Astrocyte (in vitro differentiated cells and primary cell): Measurements from ENCODE around the gene MICALL2. TPM values are rescaled to one million over a fixed set of nuclear protein-coding genes. Genes with fewer than 3 reads are reported as not detected.
A peak's percentile ranks its signal among the peaks of the same experiment; 100 is the strongest.

ENCODE experiments used
- DNase-seq: peaks from one replicate; pipeline ENCODE4 v3.0.0-alpha.2; 2010; ENCODE audit warnings: low read depth
- FAIRE-seq: peaks from 2 replicates; lab custom pipeline; 2011; peaks lifted over from hg19 to GRCh38; lab: Jason Lieb, UNC
- H2AFZ ChIP-seq: 2 replicates; pipeline ENCODE4 v1.6.0; 2012; ENCODE audit warnings: low read depth, low read length, inconsistent platforms
- H3K27ac ChIP-seq: 2 replicates; pipeline ENCODE4 v1.5.1; 2011; ENCODE audit warnings: low read depth, low read length, inconsistent platforms
- H3K27me3 ChIP-seq: 2 replicates; pipeline ENCODE4 v1.6.0; 2011; ENCODE audit warnings: low read length, inconsistent platforms; ENCODE audit not compliant: insufficient read depth
- H3K36me3 ChIP-seq: 2 replicates; pipeline ENCODE4 v1.5.1; 2011; ENCODE audit warnings: low read length, inconsistent platforms; ENCODE audit not compliant: insufficient read depth
- H3K4me1 ChIP-seq: 2 replicates; pipeline ENCODE4 v1.5.1; 2011; ENCODE audit warnings: low read length, inconsistent platforms; ENCODE audit not compliant: insufficient read depth
- H3K4me2 ChIP-seq: 2 replicates; pipeline ENCODE4 v1.6.0; 2012; ENCODE audit warnings: low read length, inconsistent platforms
- H3K4me3 ChIP-seq: 2 replicates; pipeline ENCODE4 v1.5.1; 2011; ENCODE audit warnings: low read depth, mild to moderate bottlenecking, low read length, inconsistent platforms; ENCODE audit not compliant: insufficient read depth
- H3K79me2 ChIP-seq: 2 replicates; pipeline ENCODE4 v1.6.0; 2012; ENCODE audit warnings: mild to moderate bottlenecking, low read length, inconsistent platforms; ENCODE audit not compliant: insufficient read depth
- H3K9ac ChIP-seq: 2 replicates; pipeline ENCODE4 v1.6.0; 2012; ENCODE audit warnings: mild to moderate bottlenecking, low read length, inconsistent platforms
- H3K9me3 ChIP-seq: 2 replicates; pipeline ENCODE4 v1.5.1; 2012; ENCODE audit warnings: low read depth, mild to moderate bottlenecking, low read length, inconsistent platforms; ENCODE audit not compliant: insufficient read depth
- H4K20me1 ChIP-seq: 2 replicates; pipeline ENCODE4 v1.6.0; 2012; ENCODE audit warnings: low read length, inconsistent platforms; ENCODE audit not compliant: insufficient read depth
- H3K27ac Mint-ChIP-seq: one replicate; pipeline ENCODE4 v1.8.0; 2021; ENCODE audit warnings: mild to moderate bottlenecking, mixed read lengths; ENCODE audit not compliant: unreplicated experiment
- H3K27me3 Mint-ChIP-seq: one replicate; pipeline ENCODE4 v1.8.0; 2021; ENCODE audit warnings: low read depth, mixed read lengths; ENCODE audit not compliant: unreplicated experiment
- H3K36me3 Mint-ChIP-seq: one replicate; pipeline ENCODE4 v1.8.0; 2021; ENCODE audit warnings: low read depth, mixed read lengths; ENCODE audit not compliant: unreplicated experiment
- H3K4me1 Mint-ChIP-seq: one replicate; pipeline ENCODE4 v1.8.0; 2021; ENCODE audit warnings: low read depth, mixed read lengths; ENCODE audit not compliant: unreplicated experiment
- H3K4me3 Mint-ChIP-seq: one replicate; pipeline ENCODE4 v1.8.0; 2021; ENCODE audit warnings: mild to moderate bottlenecking, moderate library complexity, mixed read lengths; ENCODE audit not compliant: unreplicated experiment
- H3K9me3 Mint-ChIP-seq: one replicate; pipeline ENCODE4 v1.8.0; 2021; ENCODE audit warnings: mild to moderate bottlenecking, mixed read lengths; ENCODE audit not compliant: unreplicated experiment
- CTCF ChIP-seq: IDR thresholded peaks from 2 replicates; pipeline ENCODE4 v1.5.1; 2011; ENCODE audit warnings: low read depth, mild to moderate bottlenecking, inconsistent platforms, low read length, moderate library complexity; ENCODE audit not compliant: insufficient read depth
- EZH2 ChIP-seq: IDR thresholded peaks from 2 replicates; pipeline ENCODE4 v1.6.1; 2012; ENCODE audit warnings: mild to moderate bottlenecking, low read length, inconsistent platforms; ENCODE audit not compliant: insufficient read depth
- total RNA-seq: library from RNA; stranded (reverse); gene quantifications from 2 replicates; pipeline ENCODE4 v1.2.1, GENCODE V29; 2021

MICALL2 gene
- total RNA-seq, 1 donor from 2014 or later, result 43.4 TPM

GRCh38 chr7:1385086-1385808 lies 74.0 kb downstream of the MICALL2 start:
- H3K79me2 ChIP-seq, result no peaks in the 10 kb centered on the region
- TF ChIP-seq CTCF (no peak), EZH2 (no peak)
- H3K27me3 ChIP-seq, result peaks cover 5% of the 10 kb centered on the region
- H3K4me3 ChIP-seq, result no peak overlapping the region
- H3K27ac ChIP-seq, result no peak overlapping the region
- no peaks in the 10 kb centered on the region for H3K4me1 ChIP-seq
- H3K27me3 Mint-ChIP-seq, result peaks cover 37% of the 10 kb centered on the region
- no peaks in the 10 kb centered on the region for H3K36me3 Mint-ChIP-seq
- H3K4me1 Mint-ChIP-seq, result no peaks in the 10 kb centered on the region
- H3K36me3 ChIP-seq, result no peaks in the 10 kb centered on the region
- no peak overlapping the region for H2AFZ ChIP-seq
- H3K4me3 Mint-ChIP-seq, result no peak overlapping the region
- peaks cover under 1% of the 10 kb centered on the region for H3K9me3 Mint-ChIP-seq
- H3K27ac Mint-ChIP-seq, result peak overlapping the region; percentile 77
- H3K9ac ChIP-seq, result no peak overlapping the region
- FAIRE-seq, result no peak
- H4K20me1 ChIP-seq, result no peaks in the 10 kb centered on the region
- no peaks in the 10 kb centered on the region for H3K9me3 ChIP-seq
- DNase-seq, result no peak
- no peak overlapping the region for H3K4me2 ChIP-seq

Other genes starting within 250 kb of the MICALL2 start
- not detected in 2 replicates for gene UNCX, start 226.6 kb downstream of the MICALL2 start, total RNA-seq
- 81.4 and 81.9 TPM in 2 replicates for gene INTS1, start 44.9 kb upstream of the MICALL2 start, total RNA-seq
- 36.2 and 36.6 TPM in 2 replicates for gene MAFK, start 71.2 kb upstream of the MICALL2 start, total RNA-seq
- gene TMEM184A, start 96.7 kb upstream of the MICALL2 start, total RNA-seq, result 1.8 and 2.1 TPM in 2 replicates
- 30.3 and 33.6 TPM in 2 replicates for gene PSMG3, start 110.6 kb upstream of the MICALL2 start, total RNA-seq
- gene ELFN1, start 210.8 kb upstream of the MICALL2 start, total RNA-seq, result 18.0 and 19.7 TPM in 2 replicates